Skin of body (tissue), 2 donors: ENCODE measurements around the gene CDK5RAP3. TPM values are rescaled to one million over a fixed set of nuclear protein-coding genes. Genes with fewer than 3 reads are reported as not detected.
A peak's percentile ranks its signal among the peaks of the same experiment; 100 is the strongest.
"Not testable (repeated sequence)": the region's sequence is repeated elsewhere in the genome, so short reads cannot be mapped to it uniquely, and the experiment has no call there.

ENCODE experiments used
- DNase-seq: peaks from one replicate; lab custom pipeline; 2025; lab: John Stamatoyannopoulos, UW
- total RNA-seq: library from RNA; depleted of rRNA; stranded (reverse); fragments of >200 nt; gene quantifications from one replicate; pipeline ENCODE4 v1.2.3, GENCODE V29; 2014

The CDK5RAP3 gene
- total RNA-seq, 1 donor from 2014 or later = 126 TPM

GRCh38 chr17:47997586-47997985 is 26.7 kb downstream of the CDK5RAP3 start:
- DNase-seq = no peak

- no peak for DNase-seq
These were observed 27.1 kb downstream of the CDK5RAP3 start for GRCh38 chr17:47998044-47998443.

GRCh38 chr17:47999582-47999981 is 28.7 kb downstream of the CDK5RAP3 start:
- no peak for DNase-seq

GRCh38 chr17:48001197-48001596 is 30.3 kb downstream of the CDK5RAP3 start:
- no peak for DNase-seq

GRCh38 chr17:48001657-48002056 is 30.7 kb downstream of the CDK5RAP3 start:
- not testable (repeated sequence) for DNase-seq

- DNase-seq = peak; percentile 46
These were observed 31.5 kb downstream of the CDK5RAP3 start for GRCh38 chr17:48002266-48002915.

- DNase-seq = no peak
These were observed 32.1 kb downstream of the CDK5RAP3 start for GRCh38 chr17:48002916-48003416.

- DNase-seq = peak; percentile 15
These were observed 32.7 kb downstream of the CDK5RAP3 start for GRCh38 chr17:48003417-48004151.

- no peak for DNase-seq
These were observed 34.1 kb downstream of the CDK5RAP3 start for GRCh38 chr17:48004983-48005382.

- DNase-seq = no peak
These were observed 36.2 kb downstream of the CDK5RAP3 start for GRCh38 chr17:48006936-48007709.

- DNase-seq = no peak
These were observed 39.3 kb downstream of the CDK5RAP3 start for GRCh38 chr17:48010193-48010592.

GRCh38 chr17:48011405-48012150 is 40.7 kb downstream of the CDK5RAP3 start:
- DNase-seq = no peak

- no peak for DNase-seq
These were observed 41.2 kb downstream of the CDK5RAP3 start for GRCh38 chr17:48012151-48012520.

- no peak for DNase-seq
These were observed 41.7 kb downstream of the CDK5RAP3 start for GRCh38 chr17:48012654-48013053.

GRCh38 chr17:48013876-48014594 is 43.1 kb downstream of the CDK5RAP3 start:
- no peak for DNase-seq

- DNase-seq = no peak
These were observed 43.7 kb downstream of the CDK5RAP3 start for GRCh38 chr17:48014595-48015111.

GRCh38 chr17:48016112-48016511 is 45.2 kb downstream of the CDK5RAP3 start:
- DNase-seq = no peak

- not testable (repeated sequence) for DNase-seq
These were observed 46.9 kb downstream of the CDK5RAP3 start for GRCh38 chr17:48017817-48018158.

GRCh38 chr17:48021934-48022333 is 51.0 kb downstream of the CDK5RAP3 start:
- no peak for DNase-seq

GRCh38 chr17:48022901-48023300 is 52.0 kb downstream of the CDK5RAP3 start:
- no peak for DNase-seq
